ENCODE results near the gene SYTL5. TPM values are rescaled to one million over a fixed set of nuclear protein-coding genes. Genes with fewer than 3 reads are reported as not detected.

Gene SYTL5

Small RNA genes within 50 kb of the gene (small RNA-seq; reads per million reads assigned to genes)
- not detected for gene MIR548AJ2
